Osteocyte (in vitro differentiated cells): ENCODE data around the gene TNRC6B. TPM values are rescaled to one million over a fixed set of nuclear protein-coding genes. Genes with fewer than 3 reads are reported as not detected.

Experiments
- DNase-seq: peaks from one replicate; pipeline ENCODE4 v3.0.0; 2021; ENCODE audit warnings: mixed read lengths; ENCODE audit not compliant: unreplicated experiment; ENCODE audit errors: extremely low spot score
- H3K27ac Mint-ChIP-seq: one replicate; pipeline ENCODE4 v1.8.0; 2021; ENCODE audit warnings: mild to moderate bottlenecking, mixed read lengths; ENCODE audit not compliant: unreplicated experiment
- H3K27me3 Mint-ChIP-seq: one replicate; pipeline ENCODE4 v1.8.0; 2021; ENCODE audit warnings: mixed read lengths; ENCODE audit not compliant: unreplicated experiment
- H3K36me3 Mint-ChIP-seq: one replicate; pipeline ENCODE4 v1.8.0; 2021; ENCODE audit warnings: mixed read lengths; ENCODE audit not compliant: unreplicated experiment
- H3K4me1 Mint-ChIP-seq: one replicate; pipeline ENCODE4 v1.8.0; 2021; ENCODE audit warnings: mixed read lengths; ENCODE audit not compliant: unreplicated experiment
- H3K4me3 Mint-ChIP-seq: one replicate; pipeline ENCODE4 v1.8.0; 2021; ENCODE audit warnings: mild to moderate bottlenecking, moderate library complexity, mixed read lengths; ENCODE audit not compliant: unreplicated experiment
- H3K9me3 Mint-ChIP-seq: one replicate; pipeline ENCODE4 v1.8.0; 2021; ENCODE audit warnings: mixed read lengths; ENCODE audit not compliant: unreplicated experiment
- CTCF ChIP-seq: fragments of 200-600 bp; sonication (generic); IDR thresholded peaks from 2 replicates; pipeline ENCODE4 v1.5.0; 2021; ENCODE audit warnings: antibody characterized with exemption, mild to moderate bottlenecking, moderate library complexity
- total RNA-seq: library from RNA; stranded (reverse); gene quantifications from 2 replicates; pipeline ENCODE4 v1.2.1, GENCODE V29; 2021

TNRC6B gene
- total RNA-seq, 1 donor from 2014 or later, result 47.4 TPM

- peak overlapping the region; percentile 92 for H3K27ac Mint-ChIP-seq
These were observed 99.5 kb downstream of the TNRC6B start for GRCh38 chr22:40276996-40277823.

GRCh38 chr22:40279017-40279416 is 101.3 kb downstream of the TNRC6B start:
- Mint-ChIP-seq H3K27me3 (no peaks in the 10 kb centered on the region), H3K4me1 (peaks cover 25% of the 10 kb centered on the region), H3K4me3 (no peak overlapping the region), H3K9me3 (no peaks in the 10 kb centered on the region), H3K36me3 (peaks cover 39% of the 10 kb centered on the region), H3K27ac (peak overlapping the region; percentile 15)
- peak; percentile 30 for DNase-seq
- TF ChIP-seq CTCF, result no peak

More at GRCh38 chr22:40276996-40277823, 99.5 kb downstream of the TNRC6B start:
- peaks cover 28% of the 10 kb centered on the region for H3K4me1 Mint-ChIP-seq
- peaks cover 49% of the 10 kb centered on the region for H3K36me3 Mint-ChIP-seq
- TF ChIP-seq CTCF, result no peak
- H3K4me3 Mint-ChIP-seq, result peak overlapping the region; percentile 80
- DNase-seq, result peak; percentile 6
- no peaks in the 10 kb centered on the region for H3K9me3 Mint-ChIP-seq
- no peaks in the 10 kb centered on the region for H3K27me3 Mint-ChIP-seq

GRCh38 chr22:40281717-40282116 is 104.0 kb downstream of the TNRC6B start:
- no peak overlapping the region for H3K27ac Mint-ChIP-seq
- TF ChIP-seq CTCF, result no peak
- H3K4me3 Mint-ChIP-seq, result no peak overlapping the region
- H3K36me3 Mint-ChIP-seq, result peaks cover 59% of the 10 kb centered on the region
- H3K27me3 Mint-ChIP-seq, result no peaks in the 10 kb centered on the region
- peak; percentile 48 for DNase-seq
- H3K4me1 Mint-ChIP-seq, result peaks cover 11% of the 10 kb centered on the region
- H3K9me3 Mint-ChIP-seq, result no peaks in the 10 kb centered on the region

- H3K4me1 Mint-ChIP-seq, result no peaks in the 10 kb centered on the region
- no peak overlapping the region for H3K4me3 Mint-ChIP-seq
- no peaks in the 10 kb centered on the region for H3K9me3 Mint-ChIP-seq
- DNase-seq, result no peak
- no peak for TF ChIP-seq CTCF
- H3K36me3 Mint-ChIP-seq, result peaks cover 52% of the 10 kb centered on the region
- no peaks in the 10 kb centered on the region for H3K27me3 Mint-ChIP-seq
- no peak overlapping the region for H3K27ac Mint-ChIP-seq
These were observed 107.8 kb downstream of the TNRC6B start for GRCh38 chr22:40285513-40285912.

GRCh38 chr22:40289991-40290459 is 112.3 kb downstream of the TNRC6B start:
- no peak for TF ChIP-seq CTCF
- no peaks in the 10 kb centered on the region for H3K4me1 Mint-ChIP-seq

More at GRCh38 chr22:40289991-40290459, 112.3 kb downstream of the TNRC6B start:
- Mint-ChIP-seq H3K9me3 (no peaks in the 10 kb centered on the region), H3K27ac (no peak overlapping the region), H3K27me3 (no peaks in the 10 kb centered on the region), H3K4me3 (no peak overlapping the region), H3K36me3 (peaks cover 45% of the 10 kb centered on the region)
- no peak for DNase-seq
